GM18507 (cell line): Measurements from ENCODE around the gene PMF1.

ENCODE experiments used
- DNase-seq: peaks from one replicate; pipeline ENCODE4 v3.0.0; 2011; ENCODE audit warnings: low read depth; ENCODE audit not compliant: insufficient read length; ENCODE audit errors: extremely low spot score
- FAIRE-seq: peaks from 2 replicates; lab custom pipeline; 2011; peaks lifted over from hg19 to GRCh38; lab: Jason Lieb, UNC

PMF1 gene

DNA sequence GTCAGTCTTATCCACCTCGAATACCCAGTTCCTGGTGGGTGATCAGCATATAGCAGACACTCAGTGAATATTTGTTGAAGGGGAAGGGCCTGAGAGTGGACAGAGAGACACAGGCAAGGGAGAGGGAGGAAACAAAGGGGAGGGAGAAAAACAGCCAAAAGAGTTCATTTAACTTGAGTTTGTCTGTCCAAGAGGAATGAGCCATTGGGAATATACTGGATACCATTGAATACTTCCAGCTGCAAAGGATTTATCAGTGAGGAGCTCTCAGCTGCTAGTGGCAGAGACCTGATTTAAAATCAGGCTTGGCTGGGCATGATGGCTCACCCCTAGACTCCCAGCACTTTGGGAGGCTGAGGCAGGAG is 17.6 kb downstream of the PMF1 start:
- FAIRE-seq (no peak), DNase-seq (no peak)

DNA sequence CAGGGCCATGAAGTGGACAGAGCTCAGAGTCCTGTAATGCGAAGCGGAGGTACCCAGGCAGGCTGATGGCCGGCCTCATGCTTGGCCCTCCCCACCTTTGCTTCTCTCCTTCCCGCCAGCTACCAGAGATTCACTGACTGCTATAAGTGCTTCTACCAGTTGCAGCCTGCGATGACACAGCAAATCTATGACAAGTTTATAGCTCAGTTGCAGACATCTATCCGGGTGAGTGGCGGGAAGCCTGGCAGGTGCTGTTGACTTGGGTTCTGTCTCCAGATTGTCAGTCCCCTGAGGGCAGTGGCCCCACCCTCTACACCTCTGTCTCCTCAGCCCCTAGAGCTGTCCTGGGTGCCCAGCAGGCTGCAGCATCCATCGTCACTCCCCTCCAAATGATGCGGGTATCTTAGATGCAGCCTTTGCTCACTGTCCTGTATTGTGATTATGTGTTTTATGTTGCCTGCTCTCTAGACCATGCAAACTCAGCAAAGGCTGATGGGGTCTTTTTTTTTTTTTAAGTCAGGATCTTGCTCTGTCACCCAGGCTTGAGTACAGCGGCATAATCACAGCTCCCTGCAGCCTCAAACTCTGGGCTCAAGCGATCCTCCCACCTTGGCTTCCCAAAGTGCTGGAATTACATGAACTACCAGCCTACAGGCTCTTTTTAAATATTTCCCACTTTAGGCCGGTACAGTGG is 19.5 kb downstream of the PMF1 start:
- FAIRE-seq (no peak), DNase-seq (no peak)

DNA sequence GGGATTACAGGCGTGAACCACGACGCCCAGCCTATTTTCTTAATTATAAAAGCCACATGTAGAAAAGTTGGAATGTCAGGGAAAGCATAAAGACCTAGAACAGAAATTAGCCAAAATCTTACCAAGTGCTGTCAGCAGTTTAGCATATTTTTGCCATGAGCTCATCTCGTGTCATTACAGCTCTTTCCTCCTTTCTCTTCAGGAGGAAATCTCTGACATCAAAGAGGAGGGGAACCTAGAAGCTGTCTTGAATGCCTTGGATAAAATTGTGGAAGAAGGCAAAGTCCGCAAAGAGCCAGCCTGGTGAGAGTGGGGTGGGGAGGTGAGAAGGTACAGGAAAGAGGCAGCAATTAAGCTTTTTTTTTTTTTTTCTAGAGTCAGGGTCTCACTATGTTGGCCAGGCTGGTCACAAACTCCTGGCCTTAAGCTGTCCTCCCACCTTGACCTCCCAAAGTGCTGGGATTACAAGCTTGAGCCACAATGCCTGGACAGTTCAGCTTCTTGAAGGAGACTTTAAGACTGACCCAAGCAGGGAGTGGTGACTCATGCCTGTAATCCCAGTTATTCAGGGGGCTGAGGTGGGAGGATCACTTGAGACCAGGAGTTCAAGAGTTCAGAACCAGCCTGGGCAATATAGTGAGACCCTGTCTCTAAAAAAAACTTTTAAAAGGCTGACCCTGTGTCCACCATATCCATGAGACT is 20.8 kb downstream of the PMF1 start:
- DNase-seq: no peak
- FAIRE-seq: no peak

DNA sequence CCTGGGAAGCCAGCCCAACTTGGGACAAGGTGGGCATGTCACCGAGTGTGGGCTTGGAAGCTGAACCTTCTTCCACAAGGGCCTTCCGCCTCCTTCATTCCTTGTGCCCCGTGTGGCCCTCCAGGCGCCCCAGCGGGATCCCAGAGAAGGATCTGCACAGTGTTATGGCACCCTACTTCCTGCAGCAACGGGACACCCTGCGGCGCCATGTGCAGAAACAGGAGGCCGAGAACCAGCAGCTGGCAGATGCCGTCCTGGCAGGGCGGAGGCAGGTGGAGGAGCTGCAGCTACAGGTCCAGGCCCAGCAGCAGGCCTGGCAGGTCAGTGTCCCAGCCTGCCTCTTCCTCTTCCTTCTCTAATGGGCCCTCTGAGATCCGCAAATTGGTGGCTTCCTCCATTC is 23.4 kb downstream of the PMF1 start:
- DNase-seq (no peak), FAIRE-seq (no peak)

DNA sequence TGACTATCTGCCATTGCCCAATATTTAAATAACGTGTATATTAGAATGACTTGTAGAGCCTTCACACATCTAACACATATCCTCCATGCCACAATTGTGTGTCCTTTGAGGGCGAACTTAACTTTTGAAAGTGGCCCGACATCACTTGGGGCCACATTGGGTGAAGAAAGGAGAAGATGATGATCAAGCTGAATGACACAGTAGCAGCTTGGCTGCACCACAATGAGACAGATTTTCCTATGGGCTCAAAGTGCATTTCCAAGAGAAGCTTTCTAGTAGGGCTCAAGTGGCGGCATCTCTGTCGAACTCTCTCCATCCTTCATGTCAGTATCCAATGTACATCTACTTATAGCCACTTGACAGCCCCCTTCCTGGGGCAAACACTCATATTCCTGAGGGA is 25.4 kb downstream of the PMF1 start:
- DNase-seq (no peak), FAIRE-seq (no peak)

DNA sequence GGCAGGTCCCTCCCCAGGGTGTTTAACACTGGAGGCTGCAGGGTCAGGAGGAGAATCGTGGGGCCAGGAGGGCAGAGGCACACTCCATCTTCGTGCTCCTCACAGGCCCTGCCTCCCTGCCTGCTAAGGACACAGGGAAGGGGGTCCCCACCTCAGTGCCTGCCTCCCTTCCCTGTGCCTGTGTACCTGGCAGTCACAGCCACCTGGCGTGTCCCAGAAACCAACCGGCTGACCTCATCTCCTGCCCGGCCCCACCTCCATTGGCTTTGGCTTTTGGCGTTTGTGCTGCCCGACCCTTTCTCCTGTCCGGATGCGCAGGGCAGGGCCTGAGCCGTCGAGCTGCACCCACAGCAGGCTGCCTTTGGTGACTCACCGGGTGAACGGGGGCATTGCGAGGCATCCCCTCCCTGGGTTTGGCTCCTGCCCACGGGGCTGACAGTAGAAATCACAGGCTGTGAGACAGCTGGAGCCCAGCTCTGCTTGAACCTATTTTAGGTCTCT is 28.6 kb downstream of the PMF1 start:
- FAIRE-seq (no peak), DNase-seq (no peak)

DNA sequence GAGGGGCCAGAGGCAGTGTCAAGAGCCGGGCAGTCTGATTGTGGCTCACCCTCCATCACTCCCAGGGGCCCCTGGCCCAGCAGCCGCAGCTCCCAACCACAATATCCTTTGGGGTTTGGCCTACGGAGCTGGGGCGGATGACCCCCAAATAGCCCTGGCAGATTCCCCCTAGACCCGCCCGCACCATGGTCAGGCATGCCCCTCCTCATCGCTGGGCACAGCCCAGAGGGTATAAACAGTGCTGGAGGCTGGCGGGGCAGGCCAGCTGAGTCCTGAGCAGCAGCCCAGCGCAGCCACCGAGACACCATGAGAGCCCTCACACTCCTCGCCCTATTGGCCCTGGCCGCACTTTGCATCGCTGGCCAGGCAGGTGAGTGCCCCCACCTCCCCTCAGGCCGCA is 29.1 kb downstream of the PMF1 start, which contains the start of gene BGLAP:
Gene BGLAP, plus strand, starts transcription at position 259 of the 400 bp plus-strand sequence. Its CDS starts 48 bp downstream, at position 307.
- FAIRE-seq (no peak), DNase-seq (no peak)

DNA sequence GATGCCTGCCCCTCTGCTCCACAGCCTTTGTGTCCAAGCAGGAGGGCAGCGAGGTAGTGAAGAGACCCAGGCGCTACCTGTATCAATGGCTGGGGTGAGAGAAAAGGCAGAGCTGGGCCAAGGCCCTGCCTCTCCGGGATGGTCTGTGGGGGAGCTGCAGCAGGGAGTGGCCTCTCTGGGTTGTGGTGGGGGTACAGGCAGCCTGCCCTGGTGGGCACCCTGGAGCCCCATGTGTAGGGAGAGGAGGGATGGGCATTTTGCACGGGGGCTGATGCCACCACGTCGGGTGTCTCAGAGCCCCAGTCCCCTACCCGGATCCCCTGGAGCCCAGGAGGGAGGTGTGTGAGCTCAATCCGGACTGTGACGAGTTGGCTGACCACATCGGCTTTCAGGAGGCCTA is 29.9 kb downstream of the PMF1 start:
- FAIRE-seq (no peak), DNase-seq (no peak)

DNA sequence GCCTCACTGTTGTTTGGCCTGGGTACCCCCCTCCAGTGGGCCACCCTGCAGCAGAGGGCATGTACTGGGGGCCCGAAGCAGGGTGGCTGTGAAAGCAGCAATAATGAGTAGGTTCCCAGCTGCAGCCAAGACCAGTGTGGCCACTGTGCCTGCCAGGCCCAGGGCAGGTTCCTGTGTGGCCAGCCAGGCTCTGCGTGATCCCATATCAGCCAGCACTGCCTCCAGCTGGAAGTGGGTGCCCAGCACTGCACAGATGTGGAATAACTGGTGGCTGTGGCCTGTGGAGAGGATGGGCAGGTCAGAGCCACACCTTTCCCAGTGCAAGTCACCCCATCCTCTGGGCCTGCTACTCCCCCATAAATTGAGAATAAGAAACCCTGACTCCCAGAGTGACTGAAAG is 31.3 kb downstream of the PMF1 start:
- FAIRE-seq (no peak), DNase-seq (no peak)

DNA sequence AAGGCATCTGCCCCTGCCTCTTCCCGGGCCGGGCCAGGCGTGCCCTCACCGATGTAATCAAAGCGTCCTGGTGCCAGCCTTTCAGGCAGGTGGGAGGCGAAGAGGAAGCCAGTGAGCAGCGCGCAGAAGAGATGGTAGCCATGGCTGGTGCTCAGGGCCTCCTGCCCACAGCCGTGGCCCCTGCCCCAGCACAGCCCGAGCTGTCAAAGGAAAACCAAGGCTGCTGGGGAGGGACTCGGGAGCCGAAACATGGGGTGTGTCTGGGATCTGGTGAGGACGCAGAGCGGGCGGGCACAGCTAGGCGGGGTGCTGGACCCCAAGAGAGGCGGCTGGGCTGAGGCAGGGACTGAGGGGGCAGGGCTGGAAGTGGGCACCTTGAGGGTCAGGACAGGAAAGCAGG is 31.9 kb downstream of the PMF1 start:
- DNase-seq: no peak
- no peak for FAIRE-seq

DNA sequence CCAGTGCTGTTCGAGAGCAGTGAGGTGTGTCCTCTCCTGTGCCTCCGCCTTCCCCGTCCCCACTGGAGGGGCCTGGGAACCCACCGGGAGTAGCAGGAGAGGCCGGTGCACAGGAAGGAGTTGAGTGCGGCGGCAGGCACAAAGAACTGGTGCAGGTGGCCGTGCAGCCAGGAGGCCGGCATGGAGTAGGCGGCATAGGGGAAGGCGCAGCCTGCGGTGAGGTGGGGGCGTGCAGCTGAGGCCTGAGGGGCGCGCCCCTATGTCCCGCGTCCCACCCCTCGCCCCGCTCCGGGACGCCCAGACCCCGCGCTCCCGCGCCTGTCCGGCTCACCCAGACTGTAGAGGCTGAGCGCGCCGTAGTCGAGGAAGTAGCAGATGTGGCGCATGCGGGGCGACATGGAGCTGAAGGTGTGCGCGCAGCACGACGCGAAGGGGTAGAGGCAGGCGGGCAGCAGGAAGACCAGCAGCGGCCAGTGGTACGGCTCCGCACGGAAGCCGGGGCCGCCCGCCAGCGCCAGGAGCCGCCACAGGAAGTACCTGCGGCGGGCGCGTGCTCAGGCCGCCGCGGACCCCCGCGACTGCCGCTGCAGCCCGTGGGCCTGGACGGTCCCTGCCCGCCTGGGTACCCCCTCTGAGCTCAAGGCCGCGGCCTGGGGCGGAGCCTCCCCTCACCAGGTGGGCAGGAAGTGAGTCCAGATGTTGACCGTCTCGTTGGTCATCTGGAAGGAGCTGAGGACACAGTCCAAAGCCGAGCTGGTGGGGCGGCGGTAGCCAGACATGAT is 32.8 kb downstream of the PMF1 start:
- DNase-seq: peak; percentile 52

DNA sequence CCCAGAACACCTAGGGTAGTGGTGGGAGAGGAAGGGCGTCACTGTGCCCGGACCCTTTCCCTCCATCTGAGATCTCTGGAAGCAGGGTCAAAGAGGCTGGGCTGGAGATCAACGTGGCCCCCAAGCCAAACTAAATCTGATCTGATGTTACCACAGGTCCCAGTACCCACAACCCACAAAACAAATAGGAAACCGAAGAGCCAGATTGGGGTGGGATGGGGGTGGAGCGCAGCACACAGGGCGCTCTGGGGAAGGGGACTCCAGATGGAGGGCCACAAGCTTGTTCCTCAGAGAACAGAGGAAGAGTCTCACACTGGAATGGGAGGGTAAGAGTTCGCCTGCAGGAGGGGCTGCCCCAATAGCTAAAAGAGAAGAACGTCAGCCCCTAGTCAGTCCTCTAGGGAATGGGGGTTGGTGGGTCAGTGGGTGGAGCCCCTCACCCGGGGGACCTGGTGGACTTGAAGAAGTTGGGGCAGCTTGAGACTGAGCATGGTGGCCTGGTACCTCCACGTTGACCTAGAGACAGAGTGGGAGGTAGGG is 33.5 kb downstream of the PMF1 start:
- FAIRE-seq (peak; percentile 18), DNase-seq (no peak)

More for the DNA sequence above, 32.8 kb downstream of the PMF1 start:
- FAIRE-seq: peak; percentile 56

DNA sequence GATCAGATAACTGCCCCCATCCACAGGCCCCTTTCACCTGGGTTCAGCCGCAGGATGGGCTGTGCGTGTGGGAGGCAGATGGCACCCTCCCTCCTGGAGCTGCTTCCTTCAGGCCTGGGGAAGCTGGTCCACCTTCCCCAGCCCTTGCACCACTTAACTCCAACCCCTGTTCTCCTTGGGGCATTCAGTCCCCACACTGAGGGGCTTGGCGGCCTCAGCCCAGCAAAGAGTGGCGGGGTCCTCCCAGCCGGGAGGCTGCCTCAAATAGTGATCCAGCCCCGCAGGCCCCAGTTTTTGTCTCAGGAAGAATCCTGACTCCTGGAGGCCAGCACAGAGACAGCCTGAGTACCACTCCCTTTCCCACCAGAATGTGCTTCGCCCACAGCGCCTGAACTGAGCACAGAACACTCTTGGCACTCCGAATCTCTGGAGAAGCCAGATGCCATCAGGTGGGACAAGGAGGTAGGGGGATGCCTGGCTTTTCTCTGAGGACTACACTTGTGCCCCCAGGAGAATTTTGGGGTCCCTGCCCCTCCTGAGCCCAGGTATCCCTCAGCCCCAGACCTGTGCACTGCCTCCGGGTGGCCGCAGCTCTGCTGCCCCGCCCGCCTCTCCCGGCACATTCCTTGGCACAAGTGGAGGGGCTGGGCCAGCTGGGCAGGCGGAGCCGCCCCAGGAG is 34.1 kb downstream of the PMF1 start:
- no peak for FAIRE-seq
- no peak for DNase-seq

DNA sequence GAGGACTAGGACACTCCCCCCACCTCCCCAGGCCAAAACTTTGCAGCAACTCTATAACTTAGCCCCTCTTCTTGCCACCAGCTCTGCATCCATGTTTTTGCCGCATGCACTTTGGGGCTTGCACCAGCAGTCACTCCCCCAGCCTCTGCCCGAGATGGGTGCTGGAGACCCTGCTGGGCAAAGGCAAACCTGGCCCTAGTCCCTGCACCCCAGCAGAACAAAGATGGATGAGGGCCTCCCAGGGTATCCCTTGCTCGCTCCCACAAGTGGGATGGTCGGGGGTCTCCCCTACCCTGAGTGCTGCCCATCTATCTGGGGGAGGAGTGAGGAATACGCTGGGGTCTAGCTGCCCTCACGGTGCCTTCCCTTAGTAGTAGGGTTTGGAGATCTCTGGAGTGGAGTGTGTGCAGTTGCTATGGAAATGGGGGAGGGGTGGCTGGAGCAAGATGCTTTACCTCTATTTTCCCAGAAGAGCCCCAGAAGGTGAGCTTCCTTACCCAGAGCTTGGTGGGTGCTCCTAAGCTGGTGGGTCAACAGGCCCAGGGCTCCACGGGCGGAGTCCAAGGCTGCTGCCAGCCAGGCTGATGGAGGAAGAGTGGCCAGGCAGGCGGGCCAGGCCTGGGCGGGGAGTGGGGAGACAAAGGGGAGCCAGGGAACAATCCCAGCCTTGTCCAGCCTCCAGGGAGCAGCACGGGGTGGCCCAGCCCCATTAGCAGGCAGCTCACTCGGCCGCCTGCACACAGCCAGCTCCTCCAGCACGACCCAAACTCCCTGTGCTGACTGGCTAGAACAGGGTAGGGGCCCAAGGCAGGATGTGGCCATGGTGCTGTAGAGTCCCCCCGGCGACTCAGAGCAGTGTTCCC is 34.9 kb downstream of the PMF1 start, which contains the start of gene PAQR6:
Gene PAQR6, minus strand, starts transcription at position 597 of the 863 bp plus-strand sequence. CDS start 1,325 bp downstream, outside the sequence.
- DNase-seq: no peak
- FAIRE-seq: no peak

DNA sequence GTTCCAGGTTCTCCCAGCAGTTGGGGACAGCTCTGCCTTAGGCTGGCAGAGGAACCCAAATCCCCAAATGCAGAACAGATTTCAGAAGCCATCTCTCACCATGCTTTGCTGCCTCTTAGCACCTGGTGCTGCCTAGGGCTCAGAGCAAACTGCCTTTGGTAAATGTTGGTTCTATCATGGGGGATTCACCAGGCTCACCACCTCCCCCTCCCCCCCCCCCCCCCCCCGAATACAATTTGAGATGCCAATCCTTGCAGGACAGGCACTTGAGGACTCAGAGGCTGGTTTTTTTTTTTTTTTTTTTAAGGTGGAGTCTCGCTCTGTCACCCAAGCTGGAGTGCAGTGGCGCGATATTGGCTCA is 35.5 kb downstream of the PMF1 start:
- DNase-seq (no peak), FAIRE-seq (no peak)

DNA sequence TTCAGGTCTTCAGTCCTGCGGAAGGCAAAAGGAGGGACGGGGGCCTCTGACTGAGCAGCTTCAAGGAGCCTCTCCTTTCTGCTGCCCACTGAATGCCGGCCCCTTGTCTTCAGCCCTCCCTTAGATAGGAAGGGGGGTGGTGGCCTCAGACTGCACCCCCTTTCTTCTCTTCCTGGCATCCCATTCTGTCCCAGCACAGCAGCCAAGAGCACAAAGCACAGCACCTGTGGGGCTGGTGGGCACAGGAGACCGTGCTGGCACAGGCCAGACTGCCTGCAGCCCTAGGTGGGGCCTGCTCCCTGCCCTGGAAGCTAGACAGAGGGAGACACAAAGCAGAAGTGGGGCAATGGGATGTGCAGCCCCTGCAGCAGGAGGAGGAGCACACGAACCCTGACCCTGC is 36.8 kb downstream of the PMF1 start:
- no peak for FAIRE-seq
- DNase-seq: no peak

DNA sequence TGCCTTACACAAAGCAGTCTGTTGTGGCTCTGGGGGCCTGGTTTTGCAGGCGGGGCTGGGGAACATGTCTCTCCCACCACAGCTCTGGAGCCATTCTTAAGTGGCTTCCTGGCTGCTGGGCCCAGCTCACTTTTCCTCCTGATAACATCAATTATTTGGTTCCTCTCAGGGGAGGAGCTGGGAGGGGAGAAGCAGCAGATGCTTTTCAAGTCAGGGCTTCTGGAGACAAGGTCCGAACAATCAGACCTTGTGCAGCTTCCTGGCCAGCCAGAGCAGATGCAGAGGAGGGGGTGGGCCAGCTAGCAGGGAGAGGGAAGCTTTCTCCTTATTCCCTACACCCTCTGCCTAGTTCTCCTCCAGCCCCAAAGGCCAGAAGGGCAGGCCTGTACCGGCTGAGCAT is 38.7 kb downstream of the PMF1 start:
- no peak for FAIRE-seq
- no peak for DNase-seq

DNA sequence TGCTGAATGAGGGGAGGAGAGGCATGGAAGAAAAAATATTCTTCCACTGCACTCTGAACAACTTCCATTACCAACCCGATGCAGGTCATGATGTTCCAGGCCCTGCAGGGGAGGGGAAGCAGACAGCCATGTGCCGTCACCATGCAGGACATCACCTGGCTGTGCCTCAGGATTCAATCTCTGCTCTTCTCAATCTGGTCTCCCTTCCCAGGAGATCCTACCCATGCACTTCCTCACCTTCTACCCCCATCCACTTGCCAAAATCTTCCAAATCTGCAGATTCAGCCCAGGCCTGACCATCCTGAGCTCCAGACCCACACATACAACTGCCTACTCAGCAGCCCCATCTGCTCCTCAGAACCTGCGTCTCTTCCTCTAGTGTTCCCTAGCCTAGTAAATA is 40.8 kb downstream of the PMF1 start:
- FAIRE-seq (no peak), DNase-seq (no peak)

DNA sequence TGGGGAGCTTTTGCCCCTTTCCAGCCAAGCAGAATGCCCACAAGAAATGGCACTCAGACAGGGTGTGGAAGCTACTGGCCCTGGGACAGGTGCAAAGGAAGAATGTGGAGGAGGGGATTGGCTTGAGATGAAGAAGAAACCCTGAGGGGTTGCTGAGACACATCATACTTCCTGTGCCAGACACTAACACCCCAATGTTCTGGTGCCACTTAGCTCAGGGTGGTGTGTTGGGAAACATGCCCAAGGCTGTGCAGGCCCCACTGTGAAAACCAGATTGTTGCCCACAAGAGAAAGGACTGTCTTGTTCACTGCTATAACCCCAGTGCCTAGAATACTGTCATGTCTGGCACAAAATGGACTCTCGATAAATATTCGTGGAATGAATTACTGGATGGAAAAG is 44.9 kb downstream of the PMF1 start:
- DNase-seq (no peak), FAIRE-seq (no peak)
